Adipocyte (in vitro differentiated cells): ENCODE data around the gene HDAC2.

ENCODE experiments used
- DNase-seq: peaks from one replicate; pipeline ENCODE4 v3.0.0-alpha.2; 2015; ENCODE audit warnings: low read depth
- H3K27me3 ChIP-seq: replicated peaks from 2 replicates; pipeline ENCODE4 v1.7.0; 2013; ENCODE audit warnings: mild to moderate bottlenecking, low read length, moderate library complexity; ENCODE audit not compliant: control insufficient read depth, insufficient read depth
- H3K36me3 ChIP-seq: 2 replicates; pipeline ENCODE4 v1.7.0; 2013; ENCODE audit warnings: low read length, mild to moderate bottlenecking, moderate library complexity; ENCODE audit not compliant: control insufficient read depth, insufficient read depth, severe bottlenecking
- H3K4me1 ChIP-seq: 2 replicates; pipeline ENCODE4 v1.7.0; 2013; ENCODE audit warnings: mild to moderate bottlenecking, low read length, moderate library complexity; ENCODE audit not compliant: control insufficient read depth, insufficient read depth
- H3K4me3 ChIP-seq: 2 replicates; pipeline ENCODE4 v1.7.0; 2013; ENCODE audit warnings: mild to moderate bottlenecking, low read length, moderate library complexity
- H3K9ac ChIP-seq: 2 replicates; pipeline ENCODE4 v1.7.0; 2013; ENCODE audit warnings: mild to moderate bottlenecking, low read length, moderate library complexity
- H3K9me3 ChIP-seq: 2 replicates; pipeline ENCODE4 v1.7.0; 2013; ENCODE audit warnings: mild to moderate bottlenecking, low read length, moderate library complexity; ENCODE audit not compliant: control insufficient read depth

HDAC2 gene

GRCh38 chr6:113909224-113909856, 61.6 kb downstream of the HDAC2 start:
- DNase-seq: peak; percentile 92
- no peaks in the 10 kb centered on the region for H3K36me3 ChIP-seq
- H3K4me3 ChIP-seq: peak overlapping the region; percentile 3
- no peaks in the 10 kb centered on the region for H3K4me1 ChIP-seq
- no peak overlapping the region for H3K9ac ChIP-seq
- H3K9me3 ChIP-seq: peaks cover 4% of the 10 kb centered on the region
- no peaks in the 10 kb centered on the region for H3K27me3 ChIP-seq

DNA sequence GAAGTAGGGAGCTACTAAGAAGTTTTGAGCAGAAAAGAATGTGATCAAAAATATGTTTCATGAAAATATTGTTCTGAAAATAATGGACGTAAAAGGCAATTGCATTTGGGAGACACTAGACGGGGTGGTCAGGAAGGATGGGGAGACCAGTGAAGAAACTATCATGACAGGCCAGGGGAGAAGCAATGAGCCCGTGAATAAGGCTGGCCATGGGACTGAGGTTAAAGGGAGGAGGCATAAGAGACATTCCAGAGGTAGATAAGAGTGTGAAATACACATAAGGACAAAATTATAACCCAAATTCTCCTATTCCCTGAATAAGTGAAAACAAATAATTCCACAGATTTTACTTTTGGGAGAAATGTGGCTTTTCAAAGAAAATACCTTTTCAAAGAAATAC, 62.1 kb downstream of the HDAC2 start:
- peak; percentile 16 for DNase-seq
- H3K27me3 ChIP-seq: no peaks in the 10 kb centered on the region

DNA sequence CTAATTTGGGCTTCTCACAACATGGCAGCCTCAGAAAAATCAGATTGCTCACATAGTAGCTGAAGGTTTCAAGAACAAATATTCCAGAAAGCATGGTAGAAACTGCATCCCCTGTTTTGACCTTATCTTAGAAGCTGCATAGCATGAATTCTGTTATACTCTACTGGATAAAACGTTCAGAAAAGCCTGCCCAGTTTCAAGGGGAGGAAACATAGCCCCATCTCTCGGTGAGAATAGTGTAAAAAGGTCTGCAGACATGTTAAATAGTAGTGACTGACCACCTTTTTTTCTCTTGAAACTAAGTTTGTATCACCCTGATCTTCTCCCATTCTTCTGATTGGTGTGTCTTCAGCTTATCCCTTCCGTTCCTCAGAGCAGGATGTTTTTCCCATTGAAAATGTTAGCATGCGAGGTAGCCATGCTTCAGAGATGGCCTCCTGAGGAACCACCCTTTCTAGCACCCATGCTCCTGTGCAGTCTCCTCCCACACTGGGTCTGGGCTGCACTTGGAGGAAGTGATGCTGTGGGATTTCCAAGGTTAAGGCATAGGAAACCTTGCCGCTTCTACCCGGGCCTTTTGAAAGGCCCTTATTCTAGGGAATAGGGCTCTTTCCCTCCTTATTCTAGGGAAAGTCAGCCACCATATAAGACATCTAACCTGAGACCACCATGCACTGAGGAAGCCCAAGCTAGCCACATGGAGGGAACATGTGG, 63.7 kb downstream of the HDAC2 start:
- H3K36me3 ChIP-seq: no peaks in the 10 kb centered on the region
- H3K9ac ChIP-seq: no peak overlapping the region
- H3K4me1 ChIP-seq: no peaks in the 10 kb centered on the region
- no peaks in the 10 kb centered on the region for H3K27me3 ChIP-seq
- DNase-seq: peak; percentile 46
- H3K9me3 ChIP-seq: no peaks in the 10 kb centered on the region
- H3K4me3 ChIP-seq: no peak overlapping the region

More for the DNA sequence above, 62.1 kb downstream of the HDAC2 start:
- H3K4me3 ChIP-seq: peak overlapping the region; percentile 3
- H3K4me1 ChIP-seq: no peaks in the 10 kb centered on the region
- no peaks in the 10 kb centered on the region for H3K36me3 ChIP-seq
- no peak overlapping the region for H3K9ac ChIP-seq
- peaks cover under 1% of the 10 kb centered on the region for H3K9me3 ChIP-seq

GRCh38 chr6:113903666-113904330, 67.2 kb downstream of the HDAC2 start:
- Histone ChIP-seq H3K9ac (no peak overlapping the region), H3K4me3 (no peak overlapping the region), H3K36me3 (no peaks in the 10 kb centered on the region), H3K9me3 (no peaks in the 10 kb centered on the region), H3K27me3 (no peaks in the 10 kb centered on the region), H3K4me1 (no peaks in the 10 kb centered on the region)
- DNase-seq: no peak

DNA sequence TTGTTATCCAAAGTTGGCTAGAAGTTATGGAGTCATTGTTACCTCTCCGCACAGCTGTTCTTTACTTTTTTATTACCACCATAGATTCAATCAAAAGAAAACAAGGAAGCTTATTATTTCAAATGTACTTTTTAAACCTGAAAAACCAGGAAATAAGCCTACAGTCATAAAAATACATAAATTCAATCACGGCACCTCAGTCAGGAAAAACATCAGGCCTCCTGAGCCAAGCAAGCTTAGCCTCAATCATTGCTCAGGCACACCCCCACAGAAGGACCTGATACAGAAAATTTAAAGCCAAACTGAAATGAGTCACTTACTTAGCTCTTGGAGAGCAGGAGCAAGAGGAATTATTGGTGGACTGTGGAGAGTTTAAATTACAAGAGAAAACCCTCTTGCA, 69.5 kb downstream of the HDAC2 start:
- no peak overlapping the region for H3K4me3 ChIP-seq
- DNase-seq: peak; percentile 62
- H3K9me3 ChIP-seq: no peaks in the 10 kb centered on the region
- H3K27me3 ChIP-seq: no peaks in the 10 kb centered on the region
- H3K9ac ChIP-seq: no peak overlapping the region
- no peaks in the 10 kb centered on the region for H3K36me3 ChIP-seq
- no peaks in the 10 kb centered on the region for H3K4me1 ChIP-seq

DNA sequence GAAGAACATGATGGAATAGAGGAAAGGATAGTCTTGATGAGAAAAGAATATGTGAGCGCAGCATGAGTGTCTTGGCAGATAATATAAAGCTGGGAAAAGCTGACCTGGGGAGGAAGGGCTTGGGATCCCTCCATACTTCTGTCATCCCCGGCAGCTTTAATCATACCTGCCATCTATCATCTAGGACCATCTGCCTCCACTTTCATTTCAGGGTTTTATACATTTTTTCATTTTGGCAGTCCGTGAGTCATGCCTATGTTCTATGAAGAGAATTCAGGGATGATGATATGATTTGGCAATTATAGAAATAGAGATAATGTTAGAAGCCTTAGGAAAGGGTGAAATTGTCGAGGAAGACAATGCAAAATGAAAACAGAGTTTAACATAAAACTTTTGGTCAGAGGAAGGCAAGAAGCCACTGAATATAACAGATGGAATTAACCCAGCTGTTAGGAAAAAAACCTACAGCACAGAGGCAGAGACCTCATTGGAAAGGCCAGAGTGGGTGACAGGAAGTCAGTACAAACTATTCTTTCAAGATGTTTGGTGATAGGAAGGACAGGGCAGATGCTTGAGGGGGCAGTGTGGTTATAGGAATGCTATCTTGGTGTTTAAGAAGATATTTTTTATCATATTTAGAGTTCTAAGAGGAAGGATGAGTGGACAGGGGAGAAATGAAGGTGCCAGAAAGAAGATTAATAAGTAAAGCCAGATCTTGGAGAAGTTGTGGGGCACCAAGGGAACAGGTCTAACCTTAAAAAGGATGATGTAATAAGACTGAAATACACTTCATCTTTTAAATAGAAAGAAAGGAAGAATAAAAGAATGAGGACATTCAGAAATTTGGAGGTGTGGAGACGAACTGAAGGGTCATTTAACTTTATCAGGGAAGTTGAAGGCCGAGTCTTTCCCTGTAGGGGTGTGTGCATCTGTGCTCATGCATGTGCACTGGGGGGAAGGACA, 76.0 kb downstream of the HDAC2 start:
- H3K4me1 ChIP-seq: peaks cover 7% of the 10 kb centered on the region
- no peaks in the 10 kb centered on the region for H3K27me3 ChIP-seq
- peak; percentile 20 for DNase-seq
- H3K9me3 ChIP-seq: peaks cover 12% of the 10 kb centered on the region
- H3K9ac ChIP-seq: no peak overlapping the region
- H3K36me3 ChIP-seq: no peaks in the 10 kb centered on the region
- H3K4me3 ChIP-seq: no peak overlapping the region

GRCh38 chr6:113893866-113894265, 77.1 kb downstream of the HDAC2 start:
- Histone ChIP-seq H3K4me1 (peaks cover 7% of the 10 kb centered on the region), H3K4me3 (no peak overlapping the region), H3K27me3 (no peaks in the 10 kb centered on the region), H3K9me3 (peaks cover 12% of the 10 kb centered on the region), H3K9ac (no peak overlapping the region), H3K36me3 (no peaks in the 10 kb centered on the region)
- DNase-seq: peak; percentile 27

DNA sequence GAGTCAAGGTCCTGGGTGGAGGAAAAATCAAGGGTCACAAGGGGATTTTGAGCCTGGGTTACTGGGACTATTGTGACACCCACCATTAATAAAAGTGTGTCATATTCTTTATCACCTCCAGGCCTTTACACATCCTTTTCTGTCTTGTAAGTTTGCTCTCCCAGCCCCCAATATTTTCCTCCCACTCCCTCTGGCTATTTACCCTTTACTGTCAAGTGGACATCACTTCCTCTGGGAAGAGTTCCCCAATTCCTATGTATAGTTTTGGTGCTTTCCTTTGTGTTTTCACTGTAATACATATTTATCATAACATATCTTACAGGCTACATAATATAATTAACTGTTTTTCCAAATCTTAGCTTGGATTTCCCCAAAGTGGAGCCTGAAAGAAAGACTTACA, 77.5 kb downstream of the HDAC2 start:
- H3K9ac ChIP-seq: no peak overlapping the region
- H3K9me3 ChIP-seq: peaks cover 12% of the 10 kb centered on the region
- H3K4me3 ChIP-seq: no peak overlapping the region
- H3K4me1 ChIP-seq: peaks cover 7% of the 10 kb centered on the region
- no peaks in the 10 kb centered on the region for H3K27me3 ChIP-seq
- DNase-seq: no peak
- no peaks in the 10 kb centered on the region for H3K36me3 ChIP-seq

DNA sequence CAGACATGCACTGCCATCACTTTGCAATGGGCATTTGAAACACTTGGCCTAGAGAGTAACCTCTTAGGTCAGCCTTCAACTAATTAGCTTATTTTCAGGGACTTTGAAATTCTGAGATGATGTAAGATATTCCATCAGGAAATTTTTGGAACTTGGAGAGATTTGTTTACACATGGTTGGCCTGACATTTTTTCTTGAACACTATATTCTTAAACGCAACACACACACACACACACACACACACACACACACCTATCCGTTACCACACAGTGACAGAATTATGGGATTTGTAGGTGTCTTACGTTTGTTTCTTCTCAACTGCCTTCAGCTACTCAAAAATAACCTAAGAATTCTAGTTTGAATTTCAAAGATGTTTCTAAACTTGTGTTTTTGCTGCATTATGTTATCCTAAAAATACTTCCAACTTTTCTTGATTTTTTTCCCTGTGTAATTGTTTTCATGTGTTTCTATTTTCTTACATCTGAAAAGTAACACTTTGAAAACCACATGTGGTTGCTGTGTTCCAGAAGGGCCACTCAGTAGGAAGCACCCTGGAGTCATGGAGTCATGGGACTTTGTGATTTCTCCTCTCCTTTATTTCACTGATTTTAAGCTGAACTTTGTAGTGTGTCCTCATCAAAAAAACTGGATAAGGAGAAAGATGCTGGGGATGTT, 81.9 kb downstream of the HDAC2 start:
- H3K9me3 ChIP-seq: peaks cover 12% of the 10 kb centered on the region
- H3K4me1 ChIP-seq: peaks cover under 1% of the 10 kb centered on the region
- DNase-seq: no peak
- no peak overlapping the region for H3K9ac ChIP-seq
- no peaks in the 10 kb centered on the region for H3K27me3 ChIP-seq
- H3K4me3 ChIP-seq: no peak overlapping the region
- no peaks in the 10 kb centered on the region for H3K36me3 ChIP-seq

- Histone ChIP-seq H3K9ac (no peak overlapping the region), H3K27me3 (no peaks in the 10 kb centered on the region), H3K9me3 (peaks cover 12% of the 10 kb centered on the region), H3K4me3 (no peak overlapping the region), H3K36me3 (no peaks in the 10 kb centered on the region), H3K4me1 (no peaks in the 10 kb centered on the region)
- DNase-seq: no peak
Measured at GRCh38 chr6:113888493-113888892, 82.5 kb downstream of the HDAC2 start.
